Bronchial epithelial cell (primary cell): ENCODE data around the gene VAV2. TPM values are rescaled to one million over a fixed set of nuclear protein-coding genes. Genes with fewer than 3 reads are reported as not detected.

Source experiments
- DNase-seq: peaks from one replicate; pipeline ENCODE4 v3.0.0-alpha.2; 2010; ENCODE audit warnings: low read depth
- FAIRE-seq: peaks from 2 replicates; lab custom pipeline; 2011; peaks lifted over from hg19 to GRCh38; lab: Jason Lieb, UNC
- H3K27me3 ChIP-seq: 2 replicates; pipeline ENCODE4 v1.5.1; 2011; ENCODE audit warnings: low read length; ENCODE audit not compliant: control insufficient read depth, insufficient read depth
- H3K36me3 ChIP-seq: 2 replicates; pipeline ENCODE4 v1.5.1; 2011; ENCODE audit warnings: low read length; ENCODE audit not compliant: control insufficient read depth, insufficient read depth
- H3K4me3 ChIP-seq: 2 replicates; pipeline ENCODE4 v1.5.1; 2011; ENCODE audit warnings: mild to moderate bottlenecking, low read depth, low read length, control low read depth
- total RNA-seq: library from RNA; depleted of rRNA; stranded (reverse); fragments of >200 nt; gene quantifications from 2 replicates; pipeline ENCODE4 v1.2.1, GENCODE V29; 2014
- TF ChIP-seq, protein P1 (sequence below): IDR thresholded peaks from 2 replicates; pipeline ENCODE4 v1.5.1; 2011; ENCODE audit warnings: mild to moderate bottlenecking, moderate library complexity, low read length, control low read depth, inconsistent platforms; ENCODE audit not compliant: insufficient read depth, severe bottlenecking

The VAV2 gene
- total RNA-seq, 1 donor from 2014 or later: 46.6 TPM

DNA sequence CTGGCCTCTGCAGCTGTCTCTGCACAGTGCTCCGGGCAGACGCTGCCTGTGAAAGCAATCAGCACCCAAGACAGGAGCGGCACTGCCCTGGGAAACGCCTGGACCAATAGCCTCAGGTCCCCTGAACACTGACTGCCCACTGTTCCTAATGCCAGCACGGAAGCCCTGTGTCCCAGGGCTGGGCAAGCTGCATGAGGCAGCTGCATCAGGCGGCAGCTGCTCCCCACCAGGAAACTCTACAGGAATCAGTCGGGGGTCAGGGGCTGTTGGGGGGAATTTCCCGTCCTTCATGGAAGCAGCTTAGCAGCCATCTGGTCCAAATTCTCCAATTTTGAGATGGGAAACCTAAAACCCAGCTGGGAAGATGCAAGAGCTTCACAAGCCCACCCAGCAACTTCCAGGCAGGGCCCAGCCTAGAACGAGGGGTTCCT, 118.6 kb downstream of the VAV2 start:
- DNase-seq (no peak), FAIRE-seq (no peak)
- Histone ChIP-seq H3K4me3 (no peak overlapping the region), H3K36me3 (no peaks in the 10 kb centered on the region), H3K27me3 (no peaks in the 10 kb centered on the region)
- TF ChIP-seq, protein P1, sequence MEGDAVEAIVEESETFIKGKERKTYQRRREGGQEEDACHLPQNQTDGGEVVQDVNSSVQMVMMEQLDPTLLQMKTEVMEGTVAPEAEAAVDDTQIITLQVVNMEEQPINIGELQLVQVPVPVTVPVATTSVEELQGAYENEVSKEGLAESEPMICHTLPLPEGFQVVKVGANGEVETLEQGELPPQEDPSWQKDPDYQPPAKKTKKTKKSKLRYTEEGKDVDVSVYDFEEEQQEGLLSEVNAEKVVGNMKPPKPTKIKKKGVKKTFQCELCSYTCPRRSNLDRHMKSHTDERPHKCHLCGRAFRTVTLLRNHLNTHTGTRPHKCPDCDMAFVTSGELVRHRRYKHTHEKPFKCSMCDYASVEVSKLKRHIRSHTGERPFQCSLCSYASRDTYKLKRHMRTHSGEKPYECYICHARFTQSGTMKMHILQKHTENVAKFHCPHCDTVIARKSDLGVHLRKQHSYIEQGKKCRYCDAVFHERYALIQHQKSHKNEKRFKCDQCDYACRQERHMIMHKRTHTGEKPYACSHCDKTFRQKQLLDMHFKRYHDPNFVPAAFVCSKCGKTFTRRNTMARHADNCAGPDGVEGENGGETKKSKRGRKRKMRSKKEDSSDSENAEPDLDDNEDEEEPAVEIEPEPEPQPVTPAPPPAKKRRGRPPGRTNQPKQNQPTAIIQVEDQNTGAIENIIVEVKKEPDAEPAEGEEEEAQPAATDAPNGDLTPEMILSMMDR: no peak

DNA sequence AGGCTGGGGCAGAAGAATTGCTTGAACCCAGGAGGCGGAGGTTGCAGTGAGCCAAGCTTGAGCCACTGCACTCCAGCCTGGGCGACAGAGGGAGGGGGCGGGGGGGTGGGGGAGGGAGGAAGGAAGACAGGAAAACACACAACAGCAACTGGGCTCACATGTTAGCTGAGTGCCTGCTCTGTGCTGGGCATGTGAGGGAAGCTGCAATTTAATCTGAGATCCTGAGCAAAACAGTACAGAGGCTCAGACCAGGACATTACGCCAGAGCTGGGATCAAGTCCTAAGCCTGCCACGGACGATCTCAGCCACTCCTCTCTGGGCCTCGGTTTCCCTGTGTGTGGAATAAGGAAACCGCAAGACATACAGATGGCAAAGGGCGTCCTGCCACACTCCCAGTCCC, 119.1 kb downstream of the VAV2 start:
- DNase-seq (no peak), FAIRE-seq (no peak)

DNA sequence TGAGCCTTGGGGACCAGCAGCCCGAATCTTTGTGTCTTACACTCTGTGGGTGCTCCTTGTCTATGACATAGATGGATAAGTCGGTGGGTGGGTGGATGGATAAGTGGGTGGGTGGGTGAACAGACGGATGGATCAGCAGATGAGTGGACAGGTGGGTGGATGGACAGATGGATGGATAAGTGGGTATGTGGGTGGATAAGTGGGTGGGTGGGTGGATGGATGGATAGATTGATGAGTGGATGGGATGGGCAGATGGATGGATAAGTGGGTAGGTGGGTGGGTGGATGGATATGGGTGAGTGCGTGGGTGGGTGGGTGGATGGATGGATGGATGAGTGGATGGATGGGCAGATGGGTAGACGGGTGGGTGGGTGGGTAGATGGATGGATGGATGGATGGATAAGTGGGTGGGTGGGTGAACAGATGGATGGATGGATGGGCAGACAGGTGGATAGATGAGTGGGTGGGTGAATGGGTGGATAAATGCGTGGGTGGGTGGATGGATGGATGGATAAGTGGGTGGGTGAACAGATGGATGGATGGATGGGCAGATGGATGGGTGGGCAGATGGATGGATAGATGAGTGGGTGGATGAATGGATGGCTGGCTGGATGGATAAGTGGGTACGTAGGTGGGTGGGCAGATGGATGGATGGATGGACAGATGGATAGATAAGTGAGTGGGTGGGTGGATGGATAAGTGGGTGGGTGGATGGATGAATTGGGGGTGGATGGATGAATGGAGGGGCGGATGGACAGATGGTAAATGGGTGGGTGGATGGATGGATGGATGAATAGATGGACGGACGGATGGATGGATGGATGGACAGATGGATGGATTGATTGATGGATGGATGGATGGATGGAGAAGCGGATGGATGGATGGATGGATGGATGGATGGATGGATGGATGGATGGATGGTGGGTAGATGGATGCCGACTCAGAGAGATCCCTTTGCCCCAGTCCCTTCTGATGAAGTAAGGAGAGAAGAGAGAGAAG, 121.2 kb downstream of the VAV2 start:
- no peak for FAIRE-seq
- peaks cover 2% of the 10 kb centered on the region for H3K36me3 ChIP-seq
- TF ChIP-seq, protein P1: no peak
- no peaks in the 10 kb centered on the region for H3K27me3 ChIP-seq
- no peak overlapping the region for H3K4me3 ChIP-seq
- DNase-seq: no peak

More for the DNA sequence above, 119.1 kb downstream of the VAV2 start:
- no peak overlapping the region for H3K4me3 ChIP-seq
- TF ChIP-seq, protein P1: no peak
- H3K27me3 ChIP-seq: no peaks in the 10 kb centered on the region
- H3K36me3 ChIP-seq: peaks cover 1% of the 10 kb centered on the region

DNA sequence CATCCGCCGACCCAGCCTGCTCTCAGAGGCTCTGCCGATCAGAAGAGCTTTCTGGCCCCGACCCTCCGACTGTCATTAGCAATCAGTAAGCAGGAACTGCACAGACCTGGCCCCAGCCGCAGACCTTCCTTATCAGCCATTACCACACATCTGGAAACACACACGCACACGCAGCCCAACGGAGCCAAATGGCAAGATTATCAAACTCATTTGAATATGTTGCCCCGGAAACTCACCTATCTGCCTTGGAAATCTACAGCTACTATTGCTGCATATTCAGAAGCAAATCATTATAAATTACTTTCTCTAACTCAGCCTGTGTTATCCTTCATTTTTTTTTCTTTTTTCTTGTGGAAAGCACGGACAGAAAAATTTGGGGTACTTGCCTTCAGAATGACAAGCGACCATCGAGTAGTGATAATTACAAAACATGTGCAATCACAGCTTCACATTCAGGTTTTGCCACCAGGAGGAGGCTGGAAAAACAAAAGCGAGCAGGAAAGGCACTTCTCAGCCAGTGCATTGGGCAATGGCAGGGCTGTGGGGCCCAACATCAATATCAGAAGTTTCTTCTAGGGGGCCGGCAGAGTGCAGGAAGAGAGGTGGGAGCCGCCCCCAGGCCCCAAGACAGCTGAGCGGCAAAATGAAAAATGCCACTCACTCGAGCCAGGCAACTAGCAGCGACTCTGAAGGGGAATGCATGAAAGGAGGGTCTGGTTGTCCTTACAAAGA, 122.3 kb downstream of the VAV2 start:
- no peaks in the 10 kb centered on the region for H3K27me3 ChIP-seq
- TF ChIP-seq, protein P1: no peak
- FAIRE-seq: no peak
- peaks cover 2% of the 10 kb centered on the region for H3K36me3 ChIP-seq
- DNase-seq: no peak
- H3K4me3 ChIP-seq: no peak overlapping the region

DNA sequence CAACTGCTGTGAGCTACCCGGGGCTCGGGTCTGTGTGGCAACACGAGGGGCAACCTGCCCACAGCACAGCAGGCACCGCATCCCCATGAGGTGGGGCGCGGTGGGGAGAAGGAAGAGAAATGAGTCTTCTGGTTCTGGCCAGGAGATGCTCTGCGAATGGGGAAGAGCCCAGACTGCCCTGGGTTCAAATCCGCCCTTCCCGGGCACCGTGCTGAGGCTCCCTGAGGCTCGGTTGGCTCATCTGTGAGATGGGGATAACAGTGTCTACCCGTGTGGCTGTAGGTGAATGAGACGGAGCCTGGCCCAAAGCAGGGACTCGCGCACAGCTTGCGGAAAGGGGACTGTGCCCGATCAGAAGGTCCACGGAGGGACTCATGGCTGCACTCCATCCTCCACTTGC, 123.9 kb downstream of the VAV2 start:
- FAIRE-seq: no peak
- Histone ChIP-seq H3K27me3 (no peaks in the 10 kb centered on the region), H3K4me3 (no peak overlapping the region), H3K36me3 (peaks cover 2% of the 10 kb centered on the region)
- TF ChIP-seq, protein P1: no peak
- no peak for DNase-seq
